Thyroid gland (tissue), 4 donors: ENCODE data around the gene MTHFD1.

Source experiments
- POLR2A ChIP-seq, 2 donors: fragments of 450-650 bp; IDR thresholded peaks; one replicate each; pipeline ENCODE4 v1.6.1; 2017; ENCODE audit warnings: antibody characterized with exemption in 2 of 2, mild to moderate bottlenecking in 2 of 2, moderate library complexity in 1 of 2
- TF ChIP-seq, protein P1 (sequence below), 6 experiments: fragments of 200-600 bp in 3 of 6; fragments of 450-650 bp in 3 of 6; sonication (generic) in 3 of 6; IDR thresholded peaks; one replicate each; pipeline ENCODE4 v1.5.1; 2016 to 2019; ENCODE audit warnings: antibody characterized with exemption in 6 of 6, mild to moderate bottlenecking in 2 of 6, inconsistent platforms in 1 of 6, moderate library complexity in 1 of 6

DNA sequence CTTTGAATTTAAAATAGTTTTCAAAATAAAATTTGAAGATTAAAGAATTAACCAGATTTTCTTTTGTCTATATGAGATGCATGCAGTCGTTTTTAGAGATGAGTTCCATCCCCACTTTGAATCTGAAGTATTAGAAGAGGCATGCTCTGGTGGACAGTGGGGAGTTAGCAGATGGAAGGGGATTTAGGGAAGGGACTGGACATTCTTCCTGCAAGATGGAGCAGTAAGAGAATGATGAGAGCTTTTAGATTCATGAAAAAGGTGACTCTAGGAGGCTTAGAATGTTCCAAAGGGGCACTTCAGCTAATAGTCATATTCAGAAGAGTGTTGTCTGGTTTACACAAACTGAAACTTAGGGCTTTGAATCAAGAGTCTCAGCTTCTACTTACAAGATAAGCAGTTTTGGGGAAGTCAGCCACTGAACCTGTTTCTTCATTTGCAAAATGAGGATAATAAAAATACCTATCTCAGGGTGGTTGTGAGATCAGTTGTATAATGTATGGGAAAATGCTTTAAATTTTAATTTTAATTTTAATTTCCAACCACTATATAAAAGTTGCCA lies 120.1 kb downstream of the MTHFD1 start:
- TF ChIP-seq, protein P1, sequence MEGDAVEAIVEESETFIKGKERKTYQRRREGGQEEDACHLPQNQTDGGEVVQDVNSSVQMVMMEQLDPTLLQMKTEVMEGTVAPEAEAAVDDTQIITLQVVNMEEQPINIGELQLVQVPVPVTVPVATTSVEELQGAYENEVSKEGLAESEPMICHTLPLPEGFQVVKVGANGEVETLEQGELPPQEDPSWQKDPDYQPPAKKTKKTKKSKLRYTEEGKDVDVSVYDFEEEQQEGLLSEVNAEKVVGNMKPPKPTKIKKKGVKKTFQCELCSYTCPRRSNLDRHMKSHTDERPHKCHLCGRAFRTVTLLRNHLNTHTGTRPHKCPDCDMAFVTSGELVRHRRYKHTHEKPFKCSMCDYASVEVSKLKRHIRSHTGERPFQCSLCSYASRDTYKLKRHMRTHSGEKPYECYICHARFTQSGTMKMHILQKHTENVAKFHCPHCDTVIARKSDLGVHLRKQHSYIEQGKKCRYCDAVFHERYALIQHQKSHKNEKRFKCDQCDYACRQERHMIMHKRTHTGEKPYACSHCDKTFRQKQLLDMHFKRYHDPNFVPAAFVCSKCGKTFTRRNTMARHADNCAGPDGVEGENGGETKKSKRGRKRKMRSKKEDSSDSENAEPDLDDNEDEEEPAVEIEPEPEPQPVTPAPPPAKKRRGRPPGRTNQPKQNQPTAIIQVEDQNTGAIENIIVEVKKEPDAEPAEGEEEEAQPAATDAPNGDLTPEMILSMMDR (IDR thresholded peaks at IDR 0.05) = no peak
- no peak for TF ChIP-seq POLR2A (IDR thresholded peaks at IDR 0.05)
